Immature natural killer cell (primary cell): Measurements from ENCODE around the gene BFSP1. TPM values are rescaled to one million over a fixed set of nuclear protein-coding genes. Genes with fewer than 3 reads are reported as not detected.

Experiments used
- DNase-seq, 3 donors: peaks; one replicate each; pipeline ENCODE4 v3.0.0; 2022; ENCODE audit warnings: mixed read lengths in 1 of 3
- H3K27ac Mint-ChIP-seq, 6 donors: one replicate each; pipeline ENCODE4 v1.8.0; 2020; ENCODE audit warnings: mixed read lengths in 6 of 6, mild to moderate bottlenecking in 5 of 6, inconsistent platforms in 4 of 6, moderate library complexity in 3 of 6
- H3K27me3 Mint-ChIP-seq, 3 donors: one replicate each; pipeline ENCODE4 v1.8.0; 2020 to 2021; ENCODE audit warnings: low read depth in 3 of 3, mild to moderate bottlenecking in 3 of 3, mixed read lengths in 3 of 3, moderate library complexity in 3 of 3, inconsistent platforms in 1 of 3
- H3K36me3 Mint-ChIP-seq, 3 donors: one replicate each; pipeline ENCODE4 v1.8.0; 2020; ENCODE audit warnings: mixed read lengths in 3 of 3, inconsistent platforms in 2 of 3, mild to moderate bottlenecking in 2 of 3
- H3K4me1 Mint-ChIP-seq, 2 donors: one replicate each; pipeline ENCODE4 v1.8.0; 2020; ENCODE audit warnings: inconsistent platforms in 2 of 2, mild to moderate bottlenecking in 2 of 2, mixed read lengths in 2 of 2, moderate library complexity in 1 of 2
- H3K4me3 Mint-ChIP-seq, 5 donors: one replicate each; pipeline ENCODE4 v1.8.0; 2020; ENCODE audit warnings: mild to moderate bottlenecking in 5 of 5, mixed read lengths in 5 of 5, inconsistent platforms in 3 of 5, moderate library complexity in 3 of 5
- H3K9me3 Mint-ChIP-seq, 6 donors: one replicate each; pipeline ENCODE4 v1.8.0; 2020; ENCODE audit warnings: mild to moderate bottlenecking in 6 of 6, mixed read lengths in 6 of 6, inconsistent platforms in 4 of 6, moderate library complexity in 3 of 6
- polyA plus RNA-seq, 3 donors: library from polyadenylated mRNA; unstranded; fragments of 300-500 nt; fragmentation: Illumina TruSeq; gene quantifications; one replicate each; pipeline ENCODE4 v1.2.3, GENCODE V29; 2021

The BFSP1 gene
- polyA plus RNA-seq, 3 donors from 2014 or later: 4.8 to 6.6 (median 5.8) TPM

DNA sequence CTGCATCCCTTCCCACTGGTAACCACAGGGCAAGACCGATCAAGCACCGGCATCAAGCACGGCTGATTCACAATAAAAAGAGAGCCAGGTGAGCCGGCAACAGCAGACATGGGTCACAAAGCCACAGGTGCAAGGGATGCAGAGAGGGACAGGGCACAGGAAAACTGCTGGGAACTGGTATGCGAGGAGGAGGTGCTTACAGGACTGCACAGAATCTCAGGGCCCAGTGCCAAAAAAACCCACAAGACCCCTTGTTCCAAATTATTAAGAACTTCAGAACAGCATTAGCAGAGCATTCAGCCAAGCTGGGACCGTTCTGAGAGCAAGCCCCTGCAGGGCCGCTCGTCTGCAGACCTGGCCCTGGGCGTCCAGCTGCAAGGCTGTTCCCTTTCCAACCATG is 35.4 kb downstream of the BFSP1 start:
- peaks cover 14 to 23% (median 16%) of the 10 kb centered on the region in 3 donors for H3K36me3 Mint-ChIP-seq

DNA sequence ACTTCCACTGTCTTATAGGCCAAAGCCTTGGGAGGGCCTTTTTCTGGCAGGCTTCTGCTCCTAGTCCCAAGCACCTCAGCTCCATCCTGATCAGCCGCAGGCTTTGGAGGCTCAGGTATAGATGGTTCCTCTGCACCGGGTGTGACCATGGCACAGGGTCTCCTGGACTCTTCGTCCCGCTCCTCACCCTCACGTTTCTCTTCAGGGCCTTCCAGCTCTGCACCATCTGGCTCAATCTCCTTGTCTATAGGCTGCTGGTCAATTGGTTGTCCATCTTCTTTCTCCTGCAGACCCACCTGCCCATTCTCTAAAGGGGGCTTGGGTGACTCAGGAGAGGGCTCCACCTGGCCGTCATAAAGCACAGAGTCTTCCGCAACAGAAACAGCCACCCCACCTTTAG is 37.0 kb downstream of the BFSP1 start:
- H3K27me3 Mint-ChIP-seq: peaks cover 0 to 6% (median 3%) of the 10 kb centered on the region in 3 donors
- no peaks in the 10 kb centered on the region for H3K4me1 Mint-ChIP-seq
- H3K27ac Mint-ChIP-seq: no peak overlapping the region
- no peaks in the 10 kb centered on the region for H3K9me3 Mint-ChIP-seq
- no peak overlapping the region for H3K4me3 Mint-ChIP-seq
- no peak for DNase-seq
- H3K36me3 Mint-ChIP-seq: peaks cover 14 to 23% (median 16%) of the 10 kb centered on the region in 3 donors

More for the DNA sequence above, 35.4 kb downstream of the BFSP1 start:
- Mint-ChIP-seq H3K4me3 (no peak overlapping the region), H3K27ac (no peak overlapping the region), H3K27me3 (peaks cover under 1 to 6% (median 3%) of the 10 kb centered on the region in 3 donors), H3K4me1 (no peaks in the 10 kb centered on the region), H3K9me3 (no peaks in the 10 kb centered on the region)
- no peak for DNase-seq

DNA sequence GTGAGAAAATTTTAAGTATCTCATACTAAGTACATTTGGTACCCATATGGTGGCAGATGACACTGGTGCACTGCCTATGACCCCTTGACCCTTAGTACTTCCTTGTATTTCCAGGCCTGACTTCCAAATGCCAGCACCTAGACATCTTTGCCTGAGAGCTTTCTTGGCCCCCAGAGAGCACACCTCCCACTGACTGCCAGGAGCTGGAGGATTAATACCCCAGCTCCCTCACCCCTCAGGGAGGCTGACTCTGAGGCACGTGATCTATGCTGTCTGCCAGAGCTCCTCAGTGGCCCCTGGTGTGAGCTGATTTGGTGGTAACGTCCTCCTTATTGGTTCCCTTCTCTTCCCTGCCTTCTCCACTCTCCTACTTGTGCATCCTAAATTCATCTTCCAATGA is 38.0 kb downstream of the BFSP1 start:
- H3K27ac Mint-ChIP-seq: no peak overlapping the region
- H3K4me3 Mint-ChIP-seq: no peak overlapping the region
- H3K27me3 Mint-ChIP-seq: peaks cover 0 to 6% (median 3%) of the 10 kb centered on the region in 3 donors
- no peaks in the 10 kb centered on the region for H3K4me1 Mint-ChIP-seq
- DNase-seq: no peak
- peaks cover 8 to 19% (median 12%) of the 10 kb centered on the region in 3 donors for H3K36me3 Mint-ChIP-seq
- H3K9me3 Mint-ChIP-seq: no peaks in the 10 kb centered on the region

DNA sequence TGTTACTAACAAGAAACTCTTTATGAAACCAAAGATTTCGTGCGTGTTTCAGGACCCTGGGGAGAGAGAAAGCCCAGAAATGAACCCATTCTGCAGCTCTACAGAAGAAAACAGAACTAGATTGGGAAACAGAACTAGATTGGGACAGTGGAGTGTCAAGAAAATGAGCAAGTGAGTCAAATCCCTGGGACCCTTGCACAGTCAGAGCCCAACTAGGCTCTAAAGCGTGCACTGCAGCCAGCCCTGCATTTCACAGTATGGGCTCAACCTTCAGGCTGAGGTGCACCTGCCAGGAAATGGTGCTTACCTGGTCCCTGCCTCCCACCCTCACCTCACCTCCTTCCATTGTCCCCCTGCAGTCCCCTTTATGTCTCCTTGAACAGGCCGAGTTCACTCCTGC is 39.7 kb downstream of the BFSP1 start:
- no peaks in the 10 kb centered on the region for H3K9me3 Mint-ChIP-seq
- H3K4me3 Mint-ChIP-seq: no peak overlapping the region
- H3K4me1 Mint-ChIP-seq: no peaks in the 10 kb centered on the region
- H3K27ac Mint-ChIP-seq: peak overlapping the region in 1 of 6 donors; percentile 12
- DNase-seq: no peak
- H3K36me3 Mint-ChIP-seq: peaks cover 8 to 19% (median 12%) of the 10 kb centered on the region in 3 donors
- peaks cover 0 to 4% (median 0%) of the 10 kb centered on the region in 3 donors for H3K27me3 Mint-ChIP-seq

DNA sequence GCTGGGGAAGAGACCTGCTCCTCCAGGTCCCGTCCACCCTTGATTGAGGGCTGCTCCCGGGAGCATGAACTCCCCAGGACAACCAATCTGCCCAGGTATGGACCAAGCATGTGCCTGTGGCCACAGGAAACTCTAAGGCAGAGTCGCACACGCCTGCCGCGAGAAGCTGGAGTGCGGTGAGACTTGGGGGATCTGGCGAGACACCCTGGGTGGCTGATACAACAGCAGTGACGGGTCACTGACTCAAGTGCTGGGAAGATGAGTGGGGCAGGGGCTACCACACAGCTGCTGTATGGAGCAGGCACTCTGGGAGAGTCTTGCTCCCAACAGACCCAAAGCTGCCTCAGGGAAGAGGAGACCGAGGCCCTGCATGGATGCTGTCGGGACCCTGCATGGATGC is 40.1 kb downstream of the BFSP1 start:
- H3K36me3 Mint-ChIP-seq: peaks cover 8 to 15% (median 8%) of the 10 kb centered on the region in 3 donors
- no peak overlapping the region for H3K4me3 Mint-ChIP-seq
- H3K27me3 Mint-ChIP-seq: peaks cover 0 to 6% (median 0%) of the 10 kb centered on the region in 3 donors
- no peak overlapping the region for H3K27ac Mint-ChIP-seq
- H3K4me1 Mint-ChIP-seq: no peaks in the 10 kb centered on the region
- H3K9me3 Mint-ChIP-seq: no peaks in the 10 kb centered on the region
- no peak for DNase-seq

DNA sequence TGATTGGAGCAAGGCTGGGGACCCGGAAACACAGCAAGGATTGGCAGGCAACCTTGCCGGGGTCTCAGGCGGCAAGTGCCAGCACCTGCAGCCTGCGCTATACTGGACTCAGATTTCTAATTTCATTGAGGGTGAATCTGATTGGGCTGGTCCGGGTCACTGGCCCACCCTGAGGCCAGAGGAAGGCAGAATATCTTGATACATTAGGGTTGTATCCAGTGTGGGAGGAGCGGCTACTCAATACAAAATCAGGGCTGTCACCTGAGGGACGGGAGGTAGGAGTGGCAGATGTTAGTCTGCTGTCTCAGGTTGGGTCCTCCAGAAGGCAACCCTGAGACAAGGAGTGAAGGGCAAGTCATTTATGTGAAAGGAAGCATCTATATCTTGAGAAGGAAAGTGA is 40.7 kb downstream of the BFSP1 start:
- DNase-seq: no peak
- peaks cover 0 to 6% (median 0%) of the 10 kb centered on the region in 3 donors for H3K27me3 Mint-ChIP-seq
- H3K9me3 Mint-ChIP-seq: no peaks in the 10 kb centered on the region
- H3K4me3 Mint-ChIP-seq: no peak overlapping the region
- peak overlapping the region in 1 of 6 donors; percentile 9 for H3K27ac Mint-ChIP-seq
- H3K36me3 Mint-ChIP-seq: peaks cover 8 to 12% (median 8%) of the 10 kb centered on the region in 3 donors
- no peaks in the 10 kb centered on the region for H3K4me1 Mint-ChIP-seq

DNA sequence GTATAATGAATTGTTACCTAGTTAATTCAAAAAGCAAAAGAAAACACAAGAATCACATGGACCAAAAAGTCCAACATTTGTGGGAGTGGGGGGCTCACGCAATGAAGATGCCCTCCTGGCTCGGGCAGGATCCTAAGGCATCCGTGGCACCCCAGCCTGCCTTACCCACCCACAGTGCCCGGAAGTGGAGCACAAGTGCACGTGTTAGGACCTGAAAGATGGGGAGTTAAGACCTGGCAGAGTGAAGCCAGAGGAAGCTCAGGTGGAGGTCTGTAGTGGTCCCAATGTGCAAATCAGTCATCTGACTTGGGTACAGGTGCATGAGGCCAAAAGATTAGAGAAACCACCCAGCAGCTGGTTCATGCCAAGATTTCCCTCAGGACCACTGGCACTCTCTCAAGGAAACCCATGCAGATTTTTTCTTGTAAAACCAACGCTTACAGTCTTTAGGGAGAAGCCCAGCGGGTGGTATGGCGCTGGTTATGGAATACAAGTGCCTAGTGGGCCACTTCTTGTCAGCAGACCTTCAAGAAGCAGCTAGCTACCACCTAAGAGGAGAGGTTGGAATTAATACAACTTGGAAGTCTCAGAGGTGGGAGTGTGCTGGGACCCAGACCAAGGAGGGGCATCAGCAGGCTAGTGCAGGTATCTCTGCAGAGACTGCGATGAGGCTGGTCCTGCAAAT is 42.1 kb downstream of the BFSP1 start:
- Mint-ChIP-seq H3K4me3 (no peak overlapping the region), H3K4me1 (no peaks in the 10 kb centered on the region), H3K36me3 (peaks cover 0 to 3% (median 2%) of the 10 kb centered on the region in 3 donors), H3K27me3 (peaks cover 0 to 6% (median 4%) of the 10 kb centered on the region in 3 donors), H3K9me3 (no peaks in the 10 kb centered on the region), H3K27ac (no peak overlapping the region)
- DNase-seq: no peak

DNA sequence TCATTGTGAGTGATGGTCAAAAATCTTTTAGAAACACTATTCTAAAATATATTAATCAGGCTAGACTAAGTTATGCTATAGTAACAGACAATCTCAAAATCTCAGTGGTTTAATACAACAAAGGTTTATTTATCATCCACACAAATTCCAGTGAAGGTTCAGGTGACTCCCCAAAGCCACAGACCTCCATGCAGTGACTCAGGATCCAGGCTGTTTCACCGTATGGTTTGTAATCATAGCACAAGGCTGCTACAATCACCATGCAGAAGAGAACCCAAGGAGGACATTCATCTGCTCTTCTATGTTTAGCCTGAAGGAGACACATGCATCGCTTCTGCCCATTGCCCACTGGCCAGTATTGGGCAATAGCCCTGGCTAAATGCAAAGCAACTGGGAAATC is 46.2 kb downstream of the BFSP1 start:
- Mint-ChIP-seq H3K36me3 (peaks cover 0 to 3% (median 0%) of the 10 kb centered on the region in 3 donors), H3K27ac (no peak overlapping the region), H3K27me3 (peaks cover 2 to 8% (median 7%) of the 10 kb centered on the region in 3 donors), H3K4me1 (no peaks in the 10 kb centered on the region), H3K9me3 (no peaks in the 10 kb centered on the region), H3K4me3 (no peak overlapping the region)
- DNase-seq: no peak

DNA sequence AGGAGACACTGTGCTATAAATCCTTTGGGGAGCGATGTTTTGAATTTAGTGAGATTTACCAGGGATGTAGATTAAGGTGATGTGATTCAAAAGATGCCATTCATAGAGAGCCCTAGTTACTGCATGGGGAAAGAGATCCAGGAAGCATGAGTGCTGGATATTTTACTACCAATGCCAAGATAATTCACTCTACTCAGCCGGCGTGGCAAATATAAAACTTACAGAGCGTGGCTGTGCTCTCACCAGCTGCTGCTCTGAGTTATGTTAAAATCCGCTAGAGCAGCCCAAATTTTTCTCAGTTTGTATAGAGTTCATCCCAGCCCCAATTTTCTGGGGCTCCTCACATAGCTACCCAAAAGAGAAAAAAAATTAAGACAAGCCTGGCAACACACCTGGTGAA is 48.6 kb downstream of the BFSP1 start:
- H3K27me3 Mint-ChIP-seq: peaks cover 2 to 11% (median 7%) of the 10 kb centered on the region in 3 donors
- DNase-seq: no peak
- H3K9me3 Mint-ChIP-seq: no peaks in the 10 kb centered on the region
- no peaks in the 10 kb centered on the region for H3K4me1 Mint-ChIP-seq
- peaks cover 0 to 3% (median 0%) of the 10 kb centered on the region in 3 donors for H3K36me3 Mint-ChIP-seq
- no peak overlapping the region for H3K27ac Mint-ChIP-seq
- no peak overlapping the region for H3K4me3 Mint-ChIP-seq

DNA sequence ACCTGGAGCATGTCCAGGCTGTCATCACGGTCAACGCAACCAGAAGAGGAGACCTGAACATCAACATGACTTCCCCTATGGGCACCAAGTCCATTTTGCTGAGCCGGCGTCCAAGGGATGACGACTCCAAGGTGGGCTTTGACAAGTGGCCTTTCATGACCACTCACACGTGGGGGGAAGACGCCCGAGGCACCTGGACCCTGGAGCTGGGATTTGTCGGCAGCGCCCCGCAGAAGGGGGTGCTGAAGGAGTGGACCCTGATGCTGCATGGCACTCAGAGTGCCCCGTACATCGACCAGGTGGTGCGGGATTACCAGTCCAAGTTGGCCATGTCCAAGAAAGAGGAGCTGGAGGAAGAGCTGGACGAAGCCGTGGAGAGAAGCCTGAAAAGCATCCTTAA is 49.5 kb downstream of the BFSP1 start:
- Mint-ChIP-seq H3K4me3 (no peak overlapping the region), H3K27me3 (peaks cover 2 to 11% (median 7%) of the 10 kb centered on the region in 3 donors), H3K27ac (no peak overlapping the region), H3K4me1 (no peaks in the 10 kb centered on the region), H3K36me3 (peaks cover 0 to 3% (median 0%) of the 10 kb centered on the region in 3 donors), H3K9me3 (no peaks in the 10 kb centered on the region)
- no peak for DNase-seq

DNA sequence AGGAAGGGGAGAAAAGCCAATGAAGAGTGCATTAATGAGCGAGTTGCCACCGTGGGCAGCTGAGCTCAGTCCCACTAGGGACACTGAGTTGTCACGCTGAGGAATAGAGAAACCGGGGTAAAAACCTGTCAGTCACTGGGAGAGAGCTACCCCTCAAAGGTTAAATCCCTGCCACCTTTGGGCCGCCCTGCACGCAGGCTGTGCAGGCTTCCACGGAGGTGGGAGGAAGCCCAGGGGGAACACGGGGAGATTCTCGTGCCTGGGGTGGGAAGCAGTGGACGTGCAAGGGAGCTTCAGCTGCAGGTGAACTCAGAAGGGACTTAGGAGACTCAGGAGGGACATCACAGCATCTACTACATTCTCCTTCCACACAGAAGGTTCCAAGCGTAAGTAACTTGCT is 50.5 kb downstream of the BFSP1 start:
- H3K27ac Mint-ChIP-seq: no peak overlapping the region
- H3K36me3 Mint-ChIP-seq: peaks cover 0 to 3% (median 0%) of the 10 kb centered on the region in 3 donors
- no peaks in the 10 kb centered on the region for H3K9me3 Mint-ChIP-seq
- peaks cover 2 to 7% (median 7%) of the 10 kb centered on the region in 3 donors for H3K27me3 Mint-ChIP-seq
- H3K4me1 Mint-ChIP-seq: no peaks in the 10 kb centered on the region
- DNase-seq: no peak
- no peak overlapping the region for H3K4me3 Mint-ChIP-seq

DNA sequence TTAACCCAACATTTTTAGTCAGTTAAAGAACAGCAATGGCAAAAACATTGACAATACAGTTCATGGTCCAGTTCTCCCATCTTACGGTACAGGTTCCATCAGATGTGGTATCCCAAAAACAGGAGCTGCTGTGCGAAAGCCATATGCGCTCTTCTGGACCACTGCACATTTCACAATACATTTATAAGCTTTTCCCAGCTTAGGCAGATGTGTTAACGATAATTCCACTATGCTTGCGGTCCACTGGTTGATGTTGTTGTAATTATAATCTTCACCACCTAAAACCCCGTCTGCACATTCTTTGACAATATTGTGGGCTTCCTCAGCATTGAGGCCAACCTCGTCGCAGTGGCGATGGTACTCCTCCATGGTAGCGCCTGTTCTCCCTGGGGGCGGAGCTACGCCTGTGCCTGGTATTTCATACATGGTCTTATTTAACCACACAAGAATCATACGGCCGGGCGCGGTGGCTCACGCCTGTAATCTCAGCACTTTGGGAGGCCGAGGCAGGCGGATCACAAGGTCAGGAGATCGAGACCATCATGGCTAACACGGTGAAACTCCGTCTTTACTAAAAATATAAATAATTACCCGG is 52.0 kb downstream of the BFSP1 start:
- Mint-ChIP-seq H3K27ac (no peak overlapping the region), H3K4me3 (no peak overlapping the region), H3K4me1 (no peaks in the 10 kb centered on the region), H3K27me3 (peaks cover 2 to 7% (median 5%) of the 10 kb centered on the region in 3 donors), H3K36me3 (peaks cover 0 to 6% (median 0%) of the 10 kb centered on the region in 3 donors), H3K9me3 (no peaks in the 10 kb centered on the region)
- no peak for DNase-seq

DNA sequence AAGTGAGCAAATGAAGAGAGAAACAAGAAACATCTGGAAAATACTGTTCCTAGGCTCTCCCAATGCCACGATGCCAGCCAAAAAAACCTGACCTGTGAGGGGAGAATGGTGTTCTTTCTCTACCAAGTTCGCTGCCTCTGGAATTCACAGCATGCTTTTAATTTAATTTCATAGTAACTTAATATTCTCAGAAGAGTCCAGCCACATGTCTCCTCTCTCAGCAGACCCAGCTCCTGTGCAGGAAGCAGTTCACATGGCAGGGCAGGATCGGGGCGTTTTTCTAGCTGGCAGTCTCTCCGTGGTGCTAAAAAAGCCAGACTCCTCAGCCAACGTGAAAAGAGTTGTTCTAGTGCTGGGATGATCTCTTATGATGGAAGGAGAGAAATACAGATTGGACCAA is 57.5 kb downstream of the BFSP1 start:
- Mint-ChIP-seq H3K27me3 (peaks cover 0 to 3% (median 2%) of the 10 kb centered on the region in 3 donors), H3K4me1 (no peaks in the 10 kb centered on the region), H3K4me3 (no peak overlapping the region), H3K9me3 (no peaks in the 10 kb centered on the region), H3K36me3 (peaks cover 0 to 3% (median 0%) of the 10 kb centered on the region in 3 donors), H3K27ac (no peak overlapping the region)
- DNase-seq: no peak

DNA sequence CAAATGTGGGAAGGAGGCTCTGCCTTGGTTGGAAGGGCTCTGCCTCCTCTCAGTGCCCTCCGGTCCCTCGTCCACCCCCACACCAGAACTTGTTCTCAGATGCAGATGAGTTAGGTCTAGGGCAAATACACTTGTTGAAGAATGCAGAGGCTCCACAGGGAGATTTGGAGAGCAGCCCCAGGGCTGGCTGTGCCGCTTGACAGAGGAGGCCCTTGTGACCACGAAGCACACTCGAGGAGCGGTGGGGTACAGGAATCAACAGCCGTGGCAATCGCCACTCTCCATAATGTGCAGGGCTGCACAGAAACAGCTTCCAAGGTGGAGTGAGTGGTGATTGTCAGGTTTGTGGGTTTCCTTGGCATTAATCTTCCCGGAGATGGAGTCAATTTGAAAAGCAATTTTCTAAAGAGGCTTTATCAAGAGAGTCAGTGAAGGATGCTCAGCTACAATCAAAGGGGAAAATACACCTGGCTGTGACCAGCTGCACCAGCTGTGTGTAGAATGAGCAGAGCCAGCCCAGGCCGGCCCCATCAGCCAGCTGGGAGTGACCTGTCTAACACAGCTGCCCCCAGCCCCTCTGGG is 59.5 kb downstream of the BFSP1 start:
- Mint-ChIP-seq H3K4me1 (no peaks in the 10 kb centered on the region), H3K9me3 (no peaks in the 10 kb centered on the region), H3K4me3 (no peak overlapping the region), H3K27me3 (peaks cover 0 to 3% (median 2%) of the 10 kb centered on the region in 3 donors), H3K36me3 (peaks cover 0 to 3% (median 0%) of the 10 kb centered on the region in 3 donors), H3K27ac (no peak overlapping the region)
- no peak for DNase-seq
